ENCODE results near the gene RRP36. TPM values are rescaled to one million over a fixed set of nuclear protein-coding genes. Genes with fewer than 3 reads are reported as not detected.

The RRP36 gene
- total RNA-seq, 1 donor from 2014 or later, result 39.4 TPM

DNA sequence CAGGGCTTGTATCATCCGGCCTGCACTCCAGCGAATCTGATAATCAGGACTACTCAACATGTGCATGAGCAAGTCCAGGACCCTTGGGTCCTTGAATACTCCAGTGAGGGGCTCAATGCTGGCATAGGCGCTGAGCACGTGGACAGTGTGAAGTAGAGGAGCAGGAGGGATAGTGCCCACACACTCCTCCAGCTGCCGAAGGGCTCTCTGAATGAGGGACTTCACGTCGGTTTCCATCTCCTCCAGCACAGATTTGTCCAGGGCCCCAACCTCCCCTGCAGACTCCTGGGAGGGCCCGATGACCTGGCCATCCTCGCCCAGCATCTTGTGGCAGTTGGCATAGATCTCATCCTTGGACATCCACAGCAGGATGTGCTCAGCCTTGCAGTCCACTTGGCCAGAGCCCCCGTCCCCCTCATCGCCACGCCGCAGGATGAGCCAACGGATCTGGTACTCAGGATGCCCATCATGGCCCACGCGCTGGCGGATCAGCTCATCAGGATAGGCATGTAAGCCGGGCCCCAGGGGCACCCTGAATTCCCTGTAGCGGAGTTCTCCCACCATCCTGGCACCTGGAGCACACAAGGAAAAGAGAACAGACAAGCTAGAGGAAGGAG lies 30.9 kb downstream of the RRP36 start:
- no peaks in the 10 kb centered on the region for H3K27me3 ChIP-seq
- H3K4me3 ChIP-seq, result peak overlapping the region; percentile 84
- H3K9me3 ChIP-seq, result no peaks in the 10 kb centered on the region
- no peak for ATAC-seq
- no peak for TF ChIP-seq CTCF (IDR thresholded peaks at IDR 0.05)
- intact Hi-C loops (cut with DNase I), result no loop called here
- peaks cover 17% of the 10 kb centered on the region for H3K4me1 ChIP-seq
- H3K27ac ChIP-seq, result peak overlapping the region; percentile 96
- peaks cover 47% of the 10 kb centered on the region for H3K36me3 ChIP-seq
- no peak for DNase-seq

DNA sequence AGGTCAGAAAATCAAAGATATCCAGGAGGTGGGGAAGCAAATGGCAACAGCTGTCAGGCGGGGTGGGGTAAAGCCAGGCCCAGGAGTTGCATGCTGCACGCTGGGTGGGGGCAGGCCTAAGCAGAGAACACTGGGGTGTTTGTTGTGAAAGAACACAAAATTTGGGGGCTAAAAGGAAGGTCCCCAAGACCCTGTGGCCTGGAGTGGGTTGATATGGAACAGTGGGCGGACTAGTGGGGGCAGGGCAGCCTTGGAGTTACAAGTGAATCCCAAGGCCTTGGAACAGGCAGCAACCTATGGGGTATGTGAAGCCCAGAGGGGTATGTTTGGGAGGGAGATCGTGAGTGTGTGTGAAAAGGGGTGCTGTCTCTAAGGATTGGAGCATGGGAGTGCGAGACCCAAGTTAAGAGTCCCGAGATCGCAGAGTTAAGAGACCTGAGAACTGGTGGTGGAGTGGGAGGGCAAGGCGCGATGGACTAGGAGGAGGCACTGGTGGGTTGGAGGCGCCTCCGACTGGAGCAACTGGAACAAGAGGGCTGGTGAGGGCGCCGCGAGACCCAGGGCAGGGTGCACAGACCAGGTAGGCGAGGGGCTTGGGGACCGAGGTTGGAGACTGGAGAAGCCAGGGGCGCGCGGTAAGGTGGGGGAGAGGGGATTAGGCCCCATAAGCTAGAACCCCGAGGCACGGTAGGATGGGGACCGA lies 31.6 kb downstream of the RRP36 start:
- Histone ChIP-seq H3K27ac (peak overlapping the region; percentile 96), H3K36me3 (peaks cover 47% of the 10 kb centered on the region), H3K27me3 (no peaks in the 10 kb centered on the region), H3K9me3 (no peaks in the 10 kb centered on the region), H3K4me1 (peaks cover 20% of the 10 kb centered on the region), H3K4me3 (peak overlapping the region; percentile 84)
- DNase-seq, result no peak
- no peak for TF ChIP-seq CTCF (IDR thresholded peaks at IDR 0.05)
- intact Hi-C loops (cut with DNase I), result no loop called here
- peak; percentile 33 for ATAC-seq

GRCh38 chr6:43053545-43054205 lies 32.3 kb downstream of the RRP36 start, which contains the start of gene CUL7:
Gene CUL7, minus strand, starts transcription at chr6:43053851. Its CDS starts 1,063 bp downstream, at chr6:43052788.
- H3K27ac ChIP-seq, result peak within 1 kb of the TSS; percentile 96
- no peaks in the 10 kb centered on the region for H3K27me3 ChIP-seq
- peaks cover 41% of the 10 kb centered on the region for H3K36me3 ChIP-seq
- intact Hi-C loops (cut with DNase I), result no loop called here
- peak; percentile 97 for ATAC-seq
- peak; percentile 97 for DNase-seq
- TF ChIP-seq CTCF (IDR thresholded peaks at IDR 0.05), result no peak
- no peaks in the 10 kb centered on the region for H3K9me3 ChIP-seq
- H3K4me1 ChIP-seq, result peaks cover 27% of the 10 kb centered on the region
- peak within 1 kb of the TSS; percentile 84 for H3K4me3 ChIP-seq

GRCh38 chr6:43054206-43054943 lies 33.0 kb downstream of the RRP36 start:
- TF ChIP-seq CTCF (IDR thresholded peaks at IDR 0.05), result no peak
- DNase-seq (no peak), ATAC-seq (no peak)
- Histone ChIP-seq H3K9me3 (no peaks in the 10 kb centered on the region), H3K27ac (peak overlapping the region; percentile 96), H3K27me3 (no peaks in the 10 kb centered on the region), H3K36me3 (peaks cover 36% of the 10 kb centered on the region), H3K4me3 (peak overlapping the region; percentile 84), H3K4me1 (peaks cover 29% of the 10 kb centered on the region)
- intact Hi-C loops (cut with DNase I), result no loop called here

DNA sequence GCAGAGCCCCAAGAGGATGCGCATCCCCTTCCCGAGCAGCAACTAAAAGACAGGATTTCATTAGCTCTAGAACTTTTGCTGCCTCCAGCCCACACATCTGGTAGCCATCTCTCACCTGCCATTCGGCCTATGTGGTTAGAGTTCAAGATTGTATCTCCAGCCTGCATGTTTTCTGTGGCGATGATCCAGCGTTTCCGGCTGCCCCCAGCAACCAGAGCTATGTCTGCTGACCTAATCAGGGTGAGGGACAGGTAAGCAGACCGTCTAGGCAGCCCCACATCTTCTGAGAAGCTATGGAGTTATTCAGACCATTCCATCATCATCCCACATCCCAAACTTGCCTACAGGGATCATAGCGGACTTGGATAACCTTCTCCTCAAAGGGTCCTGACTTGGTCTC lies 34.5 kb downstream of the RRP36 start:
- no peak for TF ChIP-seq CTCF (IDR thresholded peaks at IDR 0.05)
- peaks cover 39% of the 10 kb centered on the region for H3K4me1 ChIP-seq
- ATAC-seq, result no peak

More for the DNA sequence above, 34.5 kb downstream of the RRP36 start:
- intact Hi-C loops (cut with DNase I), result no loop called here
- Histone ChIP-seq H3K9me3 (no peaks in the 10 kb centered on the region), H3K27ac (no peak overlapping the region), H3K36me3 (peaks cover 27% of the 10 kb centered on the region), H3K27me3 (no peaks in the 10 kb centered on the region), H3K4me3 (no peak overlapping the region)
- no peak for DNase-seq
